ENCODE results near the gene SUSD3.

DNA sequence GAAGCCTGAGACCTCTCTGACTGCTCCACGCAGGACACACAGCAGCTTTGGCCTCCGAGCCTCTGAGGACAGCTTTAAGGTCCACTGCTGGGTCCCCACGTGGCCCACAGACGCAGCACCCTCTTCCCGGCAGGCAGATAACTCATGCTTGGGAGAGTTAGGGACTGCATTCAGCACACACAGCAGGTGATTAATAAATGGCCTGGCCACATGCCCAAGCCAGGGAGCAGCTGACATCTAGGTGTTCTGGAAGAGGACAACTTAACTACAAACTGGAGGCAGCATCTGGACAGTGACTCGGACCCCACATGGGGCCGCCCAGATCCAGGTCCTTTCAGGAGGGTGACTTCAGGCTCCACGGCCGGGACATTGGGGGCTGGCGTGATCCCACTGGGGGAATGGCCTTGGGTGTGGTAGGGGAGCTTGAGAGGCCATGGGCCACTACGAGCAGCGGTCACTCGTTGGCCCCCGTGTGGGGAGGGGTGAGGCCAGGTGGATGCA lies 64.3 kb downstream of the SUSD3 start:
- TF ChIP-seq POLR2AphosphoS5 (IDR thresholded peaks at IDR 0.05; ENCODE audit: insufficient read depth, low read depth, low read length) (no peak), POLR2A (IDR thresholded peaks at IDR 0.05; ENCODE audit: low read depth, low read length) (no peak)
- TF ChIP-seq, protein P1, sequence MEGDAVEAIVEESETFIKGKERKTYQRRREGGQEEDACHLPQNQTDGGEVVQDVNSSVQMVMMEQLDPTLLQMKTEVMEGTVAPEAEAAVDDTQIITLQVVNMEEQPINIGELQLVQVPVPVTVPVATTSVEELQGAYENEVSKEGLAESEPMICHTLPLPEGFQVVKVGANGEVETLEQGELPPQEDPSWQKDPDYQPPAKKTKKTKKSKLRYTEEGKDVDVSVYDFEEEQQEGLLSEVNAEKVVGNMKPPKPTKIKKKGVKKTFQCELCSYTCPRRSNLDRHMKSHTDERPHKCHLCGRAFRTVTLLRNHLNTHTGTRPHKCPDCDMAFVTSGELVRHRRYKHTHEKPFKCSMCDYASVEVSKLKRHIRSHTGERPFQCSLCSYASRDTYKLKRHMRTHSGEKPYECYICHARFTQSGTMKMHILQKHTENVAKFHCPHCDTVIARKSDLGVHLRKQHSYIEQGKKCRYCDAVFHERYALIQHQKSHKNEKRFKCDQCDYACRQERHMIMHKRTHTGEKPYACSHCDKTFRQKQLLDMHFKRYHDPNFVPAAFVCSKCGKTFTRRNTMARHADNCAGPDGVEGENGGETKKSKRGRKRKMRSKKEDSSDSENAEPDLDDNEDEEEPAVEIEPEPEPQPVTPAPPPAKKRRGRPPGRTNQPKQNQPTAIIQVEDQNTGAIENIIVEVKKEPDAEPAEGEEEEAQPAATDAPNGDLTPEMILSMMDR (IDR thresholded peaks at IDR 0.05; ENCODE audit: extremely low read depth in 1 of 2, insufficient read depth in 1 of 2, low read depth in 1 of 2, low read length in 2 of 2): no peak

Measured in endothelial cell of umbilical vein (primary cell).